Tibial nerve (tissue), 4 donors: Measurements from ENCODE around the gene CBLIF. TPM values are rescaled to one million over a fixed set of nuclear protein-coding genes. Genes with fewer than 3 reads are reported as not detected.
"Not testable (repeated sequence)": the region's sequence is repeated elsewhere in the genome, so short reads cannot be mapped to it uniquely, and the experiment has no call there.

Experiments used
- DNase-seq, 2 donors: peaks; one replicate each; pipeline ENCODE4 v3.0.0-alpha.2; 2019; ENCODE audit warnings: low spot score in 2 of 2
- H3K27ac ChIP-seq, 4 donors: fragments of 200-600 bp; sonication (generic) in 3 of 4; one replicate each; pipeline ENCODE4 v1.5.1; 2017 to 2019; ENCODE audit warnings: mild to moderate bottlenecking in 1 of 4
- H3K27me3 ChIP-seq, 2 donors: fragments of 200-600 bp; sonication (generic) in 1 of 2; one replicate each; pipeline versions ENCODE4 v1.5.1 to v1.6.0; 2017 to 2019
- H3K36me3 ChIP-seq, 3 donors: fragments of 200-600 bp; sonication (generic); one replicate each; pipeline ENCODE4 v1.5.1; 2018 to 2019
- H3K4me1 ChIP-seq, 4 donors: fragments of 200-600 bp; sonication (generic) in 3 of 4; one replicate each; pipeline ENCODE4 v1.5.1; 2017 to 2019
- H3K4me3 ChIP-seq, 4 donors: fragments of 200-600 bp; sonication (generic) in 3 of 4; one replicate each; pipeline ENCODE4 v1.5.1; 2017 to 2019; ENCODE audit warnings: mild to moderate bottlenecking in 1 of 4, moderate library complexity in 1 of 4
- H3K9me3 ChIP-seq, 4 donors: fragments of 200-600 bp; sonication (generic) in 3 of 4; one replicate each; pipeline ENCODE4 v1.5.1; 2017 to 2019
- EP300 ChIP-seq, 2 donors: sonication (generic); formaldehyde crosslinking; IDR thresholded peaks; one replicate each; pipeline ENCODE4 v1.6.1; 2017; ENCODE audit warnings: antibody characterized with exemption in 2 of 2, mild to moderate bottlenecking in 1 of 2
- POLR2A ChIP-seq, 2 donors: fragments of 450-650 bp; IDR thresholded peaks; one replicate each; pipeline ENCODE4 v1.6.1; 2017; ENCODE audit warnings: antibody characterized with exemption in 2 of 2, mild to moderate bottlenecking in 2 of 2, moderate library complexity in 2 of 2
- WGBS, 2 donors: methylation state at CpG; one replicate each; pipeline ENCODE4 v1.1.5; 2018; 5-methylcytosine and 5-hydroxymethylcytosine counted together
- total RNA-seq, 4 donors: library from RNA; depleted of rRNA; stranded (reverse); fragments of >200 nt; gene quantifications; one replicate each; pipeline ENCODE4 v1.1.0, GENCODE V29; 2016
- TF ChIP-seq, protein P1 (sequence below), 5 experiments: fragments of 200-600 bp in 3 of 5; fragments of 450-650 bp in 2 of 5; sonication (generic) in 3 of 5; IDR thresholded peaks; one replicate each; pipeline ENCODE4 v1.5.1; 2016 to 2019; ENCODE audit warnings: antibody characterized with exemption in 5 of 5, mild to moderate bottlenecking in 3 of 5, moderate library complexity in 2 of 5

Gene CBLIF
- not detected for total RNA-seq

DNA sequence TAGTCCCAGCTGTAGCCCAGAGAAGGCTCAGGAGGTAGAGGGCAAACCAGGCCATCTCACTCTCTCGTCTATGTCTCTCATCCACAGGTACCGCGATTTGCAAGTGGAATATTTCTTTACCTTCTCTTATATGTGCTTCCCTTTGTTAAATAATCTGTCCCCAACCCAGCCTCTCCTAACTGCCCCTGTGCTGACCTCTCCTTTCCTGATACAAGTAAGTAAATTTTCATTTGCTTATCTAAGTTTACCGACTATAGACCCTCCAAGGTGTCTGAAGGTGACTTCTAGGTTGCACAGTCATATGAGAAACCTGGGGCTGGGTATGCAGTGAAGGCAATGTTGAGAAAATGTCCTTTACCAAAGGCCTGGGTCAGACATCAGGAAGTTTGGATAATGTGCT, at the start of gene CBLIF:
CBLIF (minus strand) TSS at position 101 of the 400 bp plus-strand sequence; CDS start at position 55, 46 bp downstream.
- DNase-seq, result no peak
- Histone ChIP-seq H3K27ac (no peak within 1 kb of the TSS), H3K27me3 (no peaks in the 10 kb centered on the region), H3K9me3 (no peaks in the 10 kb centered on the region), H3K4me3 (no peak within 1 kb of the TSS), H3K4me1 (no peaks in the 10 kb centered on the region), H3K36me3 (no peaks in the 10 kb centered on the region)
- 79 to 81% methylated on average over 4 of the region's 4 CpGs for WGBS, 2 donors
- TF ChIP-seq EP300 (IDR thresholded peaks at IDR 0.05) (no peak), POLR2A (IDR thresholded peaks at IDR 0.05) (no peak)
- TF ChIP-seq, protein P1, sequence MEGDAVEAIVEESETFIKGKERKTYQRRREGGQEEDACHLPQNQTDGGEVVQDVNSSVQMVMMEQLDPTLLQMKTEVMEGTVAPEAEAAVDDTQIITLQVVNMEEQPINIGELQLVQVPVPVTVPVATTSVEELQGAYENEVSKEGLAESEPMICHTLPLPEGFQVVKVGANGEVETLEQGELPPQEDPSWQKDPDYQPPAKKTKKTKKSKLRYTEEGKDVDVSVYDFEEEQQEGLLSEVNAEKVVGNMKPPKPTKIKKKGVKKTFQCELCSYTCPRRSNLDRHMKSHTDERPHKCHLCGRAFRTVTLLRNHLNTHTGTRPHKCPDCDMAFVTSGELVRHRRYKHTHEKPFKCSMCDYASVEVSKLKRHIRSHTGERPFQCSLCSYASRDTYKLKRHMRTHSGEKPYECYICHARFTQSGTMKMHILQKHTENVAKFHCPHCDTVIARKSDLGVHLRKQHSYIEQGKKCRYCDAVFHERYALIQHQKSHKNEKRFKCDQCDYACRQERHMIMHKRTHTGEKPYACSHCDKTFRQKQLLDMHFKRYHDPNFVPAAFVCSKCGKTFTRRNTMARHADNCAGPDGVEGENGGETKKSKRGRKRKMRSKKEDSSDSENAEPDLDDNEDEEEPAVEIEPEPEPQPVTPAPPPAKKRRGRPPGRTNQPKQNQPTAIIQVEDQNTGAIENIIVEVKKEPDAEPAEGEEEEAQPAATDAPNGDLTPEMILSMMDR (IDR thresholded peaks at IDR 0.05), result no peak

DNA sequence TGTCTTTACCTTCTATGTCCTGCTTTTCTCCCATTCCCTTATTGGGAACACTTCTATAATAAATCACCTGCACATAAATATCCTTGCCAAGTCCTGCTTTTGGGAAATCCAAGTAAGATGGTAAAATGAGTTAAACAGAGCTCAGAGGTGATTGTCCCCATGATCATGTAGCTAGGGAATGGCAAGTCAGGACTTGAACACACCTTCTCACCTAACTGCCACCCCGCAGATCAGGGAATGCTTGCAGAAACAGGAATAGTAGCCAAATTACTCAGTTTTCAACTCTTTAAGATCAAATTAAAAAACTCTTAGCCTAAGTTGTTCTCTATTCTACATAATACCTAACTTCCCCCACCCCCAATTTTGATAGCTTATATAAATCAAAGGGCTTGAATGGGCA, 49.3 kb upstream of the CBLIF start:
- Histone ChIP-seq H3K4me3 (no peak overlapping the region), H3K36me3 (no peaks in the 10 kb centered on the region), H3K4me1 (no peaks in the 10 kb centered on the region), H3K9me3 (peaks cover 0 to 20% (median 2%) of the 10 kb centered on the region in 4 donors), H3K27ac (no peak overlapping the region), H3K27me3 (no peaks in the 10 kb centered on the region)
- TF ChIP-seq POLR2A (IDR thresholded peaks at IDR 0.05) (no peak), EP300 (IDR thresholded peaks at IDR 0.05) (no peak)
- TF ChIP-seq, protein P1 (IDR thresholded peaks at IDR 0.05), result no peak
- DNase-seq, result no peak
- 86 to 94% methylated on average over 1 of the region's 1 CpG for WGBS, 2 donors

DNA sequence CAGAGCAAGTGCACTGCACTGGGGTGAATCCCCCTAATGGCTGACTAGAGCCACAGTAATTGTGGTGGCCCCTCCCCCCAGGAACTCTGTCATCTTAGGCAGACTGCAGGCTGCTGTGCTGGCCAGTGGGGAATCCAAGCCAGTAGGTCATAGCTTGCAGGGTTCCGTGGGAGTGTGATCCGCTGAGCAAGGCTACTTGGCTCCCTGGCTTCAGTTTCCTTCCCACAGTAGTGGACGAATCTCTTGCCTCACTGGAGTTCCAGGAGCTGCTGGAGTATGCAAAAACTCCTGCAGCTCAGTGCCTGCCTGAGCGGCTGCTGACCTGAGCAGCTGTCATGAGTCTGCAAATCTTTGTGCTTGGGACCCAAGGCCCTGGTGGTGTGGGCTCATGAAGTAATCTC, 46.5 kb upstream of the CBLIF start:
- no peak overlapping the region for H3K4me3 ChIP-seq
- no peak overlapping the region for H3K27ac ChIP-seq
- no peaks in the 10 kb centered on the region for H3K36me3 ChIP-seq
- H3K4me1 ChIP-seq, result no peaks in the 10 kb centered on the region
- no peak for DNase-seq
- TF ChIP-seq, protein P1 (IDR thresholded peaks at IDR 0.05), result no peak
- TF ChIP-seq EP300 (IDR thresholded peaks at IDR 0.05) (no peak), POLR2A (IDR thresholded peaks at IDR 0.05) (no peak)
- WGBS, 2 donors, result 14 to 17% methylated on average over 4 of the region's 4 CpGs
- H3K9me3 ChIP-seq, result peaks cover 0 to 45% (median 6%) of the 10 kb centered on the region in 4 donors
- no peaks in the 10 kb centered on the region for H3K27me3 ChIP-seq

DNA sequence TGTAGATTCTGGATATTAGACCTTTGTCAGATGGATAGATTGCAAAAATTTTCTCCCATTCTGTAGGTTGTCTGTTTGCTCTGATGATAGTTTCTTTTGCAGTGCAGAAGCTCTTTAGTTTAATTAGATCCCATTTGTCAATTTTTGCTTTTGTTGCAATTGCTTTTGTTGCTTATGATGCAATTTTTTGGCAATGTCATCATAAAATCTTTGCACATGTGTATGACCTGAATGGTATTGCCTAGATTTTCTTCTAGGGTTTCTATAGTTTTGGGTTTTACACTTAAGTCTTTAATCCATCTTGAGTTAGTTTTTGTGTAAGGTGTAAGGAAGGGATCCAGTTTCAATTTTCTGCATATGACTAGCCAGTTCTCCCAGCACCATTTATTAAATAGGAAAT, 41.9 kb upstream of the CBLIF start:
- H3K4me1 ChIP-seq, H3K4me3 ChIP-seq, DNase-seq, H3K27ac ChIP-seq, H3K27me3 ChIP-seq, H3K36me3 ChIP-seq: not testable (repeated sequence)
- peaks cover 0 to 55% (median 6%) of the 10 kb centered on the region in 4 donors for H3K9me3 ChIP-seq

DNA sequence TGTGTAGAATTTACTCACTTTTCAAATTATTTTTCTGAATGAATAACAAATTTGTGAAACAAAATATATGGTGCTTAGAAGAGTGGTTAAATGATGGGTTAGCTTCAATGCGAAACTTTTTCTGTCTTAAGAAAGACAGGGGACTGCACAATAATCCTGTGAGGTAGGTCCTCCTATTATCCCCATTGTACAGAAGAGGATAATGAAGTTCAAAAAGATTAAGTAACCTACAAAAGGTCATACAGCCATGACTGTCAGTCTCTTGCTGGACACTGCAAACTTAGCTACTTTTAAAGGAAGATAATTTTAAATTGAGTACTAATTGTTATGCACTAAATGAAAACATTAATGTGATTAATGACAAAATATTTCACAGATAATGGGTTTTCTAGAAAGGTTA, 38.3 kb upstream of the CBLIF start:
- Histone ChIP-seq H3K4me1 (no peaks in the 10 kb centered on the region), H3K27me3 (no peaks in the 10 kb centered on the region), H3K4me3 (no peak overlapping the region), H3K36me3 (no peaks in the 10 kb centered on the region), H3K9me3 (peaks cover 0 to 24% (median 3%) of the 10 kb centered on the region in 4 donors), H3K27ac (no peak overlapping the region)
- no peak for DNase-seq
- WGBS, 2 donors, result 92% methylated on average over 1 of the region's 1 CpG
- TF ChIP-seq EP300 (IDR thresholded peaks at IDR 0.05) (no peak), POLR2A (IDR thresholded peaks at IDR 0.05) (no peak)
- TF ChIP-seq, protein P1 (IDR thresholded peaks at IDR 0.05), result no peak

DNA sequence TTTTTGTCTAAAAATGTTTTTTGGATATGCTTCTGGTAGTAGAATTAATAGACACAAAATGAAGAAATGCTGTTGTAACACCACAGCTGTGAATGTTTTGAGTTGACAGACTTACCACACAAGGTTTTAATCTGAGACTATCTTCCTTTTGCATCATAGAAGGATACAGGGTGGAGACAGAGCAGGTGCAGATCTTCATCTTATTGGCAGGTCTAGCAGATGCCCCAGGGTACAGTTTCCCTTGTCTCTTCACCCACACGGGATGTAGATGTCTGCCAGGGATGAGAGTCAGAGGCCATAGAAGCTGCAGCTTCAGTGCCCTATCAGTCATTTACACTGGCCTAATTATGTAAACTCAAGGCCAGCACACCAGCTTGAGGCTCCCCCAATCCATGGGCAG, 34.3 kb upstream of the CBLIF start:
- DNase-seq, result no peak
- H3K27me3 ChIP-seq, result no peaks in the 10 kb centered on the region
- no peaks in the 10 kb centered on the region for H3K36me3 ChIP-seq
- H3K9me3 ChIP-seq, result no peaks in the 10 kb centered on the region
- H3K27ac ChIP-seq, result no peak overlapping the region
- no peak overlapping the region for H3K4me3 ChIP-seq
- TF ChIP-seq POLR2A (IDR thresholded peaks at IDR 0.05), result no peak
- TF ChIP-seq EP300 (IDR thresholded peaks at IDR 0.05), result no peak
- TF ChIP-seq, protein P1 (IDR thresholded peaks at IDR 0.05), result no peak
- no peaks in the 10 kb centered on the region for H3K4me1 ChIP-seq
- 60 to 62% methylated on average over 1 of the region's 1 CpG for WGBS, 2 donors
